Activated naive CD4-positive, alpha-beta T cell treated with anti-CD3 and anti-CD28 coated beads for 36 hours (primary cell): ENCODE data around the gene ZBTB16. TPM values are rescaled to one million over a fixed set of nuclear protein-coding genes. Genes with fewer than 3 reads are reported as not detected.

Source experiments
- CTCF ChIA-PET: fragments of 350-600 bp; sonication (Branson Sonifier 250); formaldehyde crosslinking; loops from one replicate; lab custom pipeline; 2021; ENCODE audit warnings: antibody characterized with exemption; lab: Charles Lee
- DNase-seq: peaks from one replicate; pipeline ENCODE4 v3.0.0-alpha.2; 2020
- H3K27ac Mint-ChIP-seq: one replicate; pipeline ENCODE4 v1.8.0; 2021; ENCODE audit warnings: mild to moderate bottlenecking, mixed read lengths
- H3K27me3 Mint-ChIP-seq: one replicate; pipeline ENCODE4 v1.8.0; 2021; ENCODE audit warnings: low read depth, mixed read lengths
- H3K36me3 Mint-ChIP-seq: one replicate; pipeline ENCODE4 v1.8.0; 2021; ENCODE audit warnings: low read depth, mixed read lengths
- H3K4me1 Mint-ChIP-seq: one replicate; pipeline ENCODE4 v1.8.0; 2021; ENCODE audit warnings: low read depth, mixed read lengths
- H3K4me3 Mint-ChIP-seq: one replicate; pipeline ENCODE4 v1.8.0; 2021; ENCODE audit warnings: mild to moderate bottlenecking, moderate library complexity, mixed read lengths
- H3K9me3 Mint-ChIP-seq: one replicate; pipeline ENCODE4 v1.8.0; 2021; ENCODE audit warnings: mixed read lengths
- intact Hi-C: fragments of 100-400 bp; cut with micrococcal nuclease; formaldehyde crosslinking; loops from one replicate; pipeline ENCODE4 v1.15.1; 2023
- total RNA-seq, 2 experiments: library from RNA; stranded (reverse); gene quantifications; one replicate each; pipeline ENCODE4 v1.2.3, GENCODE V29; 2021

The ZBTB16 gene
- total RNA-seq, 2 experiments from 2014 or later, result 1.5 to 2.3 TPM

GRCh38 chr11:114153224-114153623 is 93.7 kb downstream of the ZBTB16 start:
- Mint-ChIP-seq H3K27ac (no peak overlapping the region), H3K4me1 (peaks cover 31% of the 10 kb centered on the region), H3K9me3 (no peaks in the 10 kb centered on the region), H3K4me3 (no peak overlapping the region), H3K27me3 (no peaks in the 10 kb centered on the region), H3K36me3 (no peaks in the 10 kb centered on the region)
- intact Hi-C loops, result no loop called here
- CTCF ChIA-PET, result no interaction called here
- no peak for DNase-seq

GRCh38 chr11:114154271-114155047 is 94.9 kb downstream of the ZBTB16 start:
- CTCF ChIA-PET, result interaction anchor here (1.0 kb wide), 1 partner anchor 20 kb away, joined by 3 read pairs; no protein-coding TSS in a partner anchor
- H3K27ac Mint-ChIP-seq, result no peak overlapping the region
- H3K27me3 Mint-ChIP-seq, result no peaks in the 10 kb centered on the region
- H3K9me3 Mint-ChIP-seq, result no peaks in the 10 kb centered on the region
- intact Hi-C loops, result no loop called here
- H3K4me1 Mint-ChIP-seq, result peaks cover 41% of the 10 kb centered on the region
- H3K4me3 Mint-ChIP-seq, result no peak overlapping the region
- DNase-seq, result no peak
- H3K36me3 Mint-ChIP-seq, result no peaks in the 10 kb centered on the region

GRCh38 chr11:114155116-114155515 is 95.6 kb downstream of the ZBTB16 start:
- H3K36me3 Mint-ChIP-seq, result no peaks in the 10 kb centered on the region
- peaks cover 43% of the 10 kb centered on the region for H3K4me1 Mint-ChIP-seq
- intact Hi-C loops, result no loop called here
- H3K4me3 Mint-ChIP-seq, result no peak overlapping the region
- CTCF ChIA-PET, result interaction anchor here (1.0 kb wide), 1 partner anchor 21 kb away, joined by 3 read pairs; no protein-coding TSS in a partner anchor
- H3K27me3 Mint-ChIP-seq, result no peaks in the 10 kb centered on the region
- DNase-seq, result no peak
- no peak overlapping the region for H3K27ac Mint-ChIP-seq
- H3K9me3 Mint-ChIP-seq, result no peaks in the 10 kb centered on the region

- Mint-ChIP-seq H3K4me3 (no peak overlapping the region), H3K27ac (no peak overlapping the region), H3K9me3 (no peaks in the 10 kb centered on the region), H3K36me3 (no peaks in the 10 kb centered on the region), H3K27me3 (no peaks in the 10 kb centered on the region), H3K4me1 (peaks cover 53% of the 10 kb centered on the region)
- CTCF ChIA-PET, result no interaction called here
- intact Hi-C loops, result no loop called here
- no peak for DNase-seq
These were observed 96.6 kb downstream of the ZBTB16 start for GRCh38 chr11:114156131-114156581.

GRCh38 chr11:114156782-114157181 is 97.3 kb downstream of the ZBTB16 start:
- Mint-ChIP-seq H3K4me1 (peaks cover 59% of the 10 kb centered on the region), H3K36me3 (no peaks in the 10 kb centered on the region), H3K4me3 (no peak overlapping the region), H3K9me3 (no peaks in the 10 kb centered on the region), H3K27me3 (no peaks in the 10 kb centered on the region), H3K27ac (no peak overlapping the region)
- CTCF ChIA-PET, result interaction anchor here (1.2 kb wide), 1 partner anchor 104 kb away, joined by 5 read pairs; no protein-coding TSS in a partner anchor
- no peak for DNase-seq
- intact Hi-C loops, result no loop called here

- intact Hi-C loops, result no loop called here
- Mint-ChIP-seq H3K4me1 (peaks cover 60% of the 10 kb centered on the region), H3K27ac (no peak overlapping the region), H3K9me3 (no peaks in the 10 kb centered on the region), H3K36me3 (no peaks in the 10 kb centered on the region), H3K4me3 (no peak overlapping the region), H3K27me3 (no peaks in the 10 kb centered on the region)
- CTCF ChIA-PET, result interaction anchor here (0.6 to 1.2 kb wide), 3 partner anchors 10 to 103 kb away, joined by 3 to 5 read pairs (median 3); no protein-coding TSS in a partner anchor
- no peak for DNase-seq
These were observed 98.1 kb downstream of the ZBTB16 start for GRCh38 chr11:114157476-114158050.

GRCh38 chr11:114158421-114158820 is 98.9 kb downstream of the ZBTB16 start:
- Mint-ChIP-seq H3K4me1 (peaks cover 64% of the 10 kb centered on the region), H3K36me3 (no peaks in the 10 kb centered on the region), H3K9me3 (no peaks in the 10 kb centered on the region), H3K4me3 (no peak overlapping the region), H3K27ac (no peak overlapping the region), H3K27me3 (no peaks in the 10 kb centered on the region)
- intact Hi-C loops, result no loop called here
- DNase-seq, result no peak
- CTCF ChIA-PET, result interaction anchor here (1.2 kb wide), 1 partner anchor 9 kb away, joined by 3 read pairs; no protein-coding TSS in a partner anchor

GRCh38 chr11:114158886-114159285 is 99.4 kb downstream of the ZBTB16 start:
- Mint-ChIP-seq H3K27ac (no peak overlapping the region), H3K4me3 (no peak overlapping the region), H3K9me3 (no peaks in the 10 kb centered on the region), H3K27me3 (no peaks in the 10 kb centered on the region), H3K4me1 (peaks cover 67% of the 10 kb centered on the region), H3K36me3 (no peaks in the 10 kb centered on the region)
- CTCF ChIA-PET, result no interaction called here
- DNase-seq, result no peak
- intact Hi-C loops, result no loop called here

- no peaks in the 10 kb centered on the region for H3K27me3 Mint-ChIP-seq
- peak overlapping the region; percentile 47 for H3K27ac Mint-ChIP-seq
- no peak for DNase-seq
- H3K36me3 Mint-ChIP-seq, result no peaks in the 10 kb centered on the region
- no peaks in the 10 kb centered on the region for H3K9me3 Mint-ChIP-seq
- CTCF ChIA-PET, result no interaction called here
- H3K4me3 Mint-ChIP-seq, result no peak overlapping the region
- peaks cover 71% of the 10 kb centered on the region for H3K4me1 Mint-ChIP-seq
- intact Hi-C loops, result no loop called here
These were observed 99.8 kb downstream of the ZBTB16 start for GRCh38 chr11:114159320-114159719.

- H3K9me3 Mint-ChIP-seq, result no peaks in the 10 kb centered on the region
- peak overlapping the region; percentile 25 for H3K4me3 Mint-ChIP-seq
- H3K36me3 Mint-ChIP-seq, result no peaks in the 10 kb centered on the region
- peaks cover 78% of the 10 kb centered on the region for H3K4me1 Mint-ChIP-seq
- intact Hi-C loops, result loop anchor here (1.0 to 2.0 kb wide), 4 partner anchors 23 to 101 kb away; partner anchors contain the start of gene ZBTB16
- peak overlapping the region; percentile 50 for H3K27ac Mint-ChIP-seq
- DNase-seq, result peak; percentile 96
- CTCF ChIA-PET, result interaction anchor here (0.7 to 1.6 kb wide), 4 partner anchors 13 to 32 kb away, joined by 3 to 5 read pairs (median 4); no protein-coding TSS in a partner anchor
- no peaks in the 10 kb centered on the region for H3K27me3 Mint-ChIP-seq
These were observed 100.5 kb downstream of the ZBTB16 start for GRCh38 chr11:114159802-114160632.

- CTCF ChIA-PET, result interaction anchor here (1.1 to 1.6 kb wide), 4 partner anchors 10 to 31 kb away, joined by 3 to 5 read pairs (median 4); no protein-coding TSS in a partner anchor
- Mint-ChIP-seq H3K36me3 (no peaks in the 10 kb centered on the region), H3K27me3 (no peaks in the 10 kb centered on the region), H3K27ac (no peak overlapping the region), H3K9me3 (no peaks in the 10 kb centered on the region), H3K4me1 (peaks cover 84% of the 10 kb centered on the region), H3K4me3 (no peak overlapping the region)
- intact Hi-C loops, result loop anchor here (1.0 to 2.0 kb wide), 4 partner anchors 22 to 102 kb away; partner anchors contain the start of gene ZBTB16
- DNase-seq, result no peak
These were observed 101.4 kb downstream of the ZBTB16 start for GRCh38 chr11:114160894-114161293.
